Measurements from ENCODE around the gene PRSS50. TPM values are rescaled to one million over a fixed set of nuclear protein-coding genes. Genes with fewer than 3 reads are reported as not detected.
A peak's percentile ranks its signal among the peaks of the same experiment; 100 is the strongest.

The PRSS50 gene
- total RNA-seq, 1 experiment from 2014 or later, result not detected

GRCh38 chr3:46709157-46709654 lies 8.5 kb downstream of the PRSS50 start:
- Histone ChIP-seq H3K9me2 (ENCODE audit: insufficient read depth) (no peaks in the 10 kb centered on the region), H4K20me1 (ENCODE audit: insufficient read depth) (no peaks in the 10 kb centered on the region), H2AFZ (ENCODE audit: low read depth, low read length, poor library complexity, severe bottlenecking) (no peak overlapping the region), H3K9ac (ENCODE audit: low read length) (no peak overlapping the region), H3K79me2 (ENCODE audit: insufficient read depth, low read length) (no peaks in the 10 kb centered on the region), H3K27me3 (ENCODE audit: insufficient read depth, low read length) (no peaks in the 10 kb centered on the region), H3K4me2 (ENCODE audit: low read length) (no peak overlapping the region), H3K9me3 (ENCODE audit: control insufficient read depth in 1 of 2, insufficient read depth in 1 of 2, low read depth in 1 of 2, low read length in 2 of 2) (no peaks in the 10 kb centered on the region), H3K4me3 (replicated peaks in 1 of 2; ENCODE audit: low read depth in 1 of 2, low read length in 2 of 2) (no peak overlapping the region), H3K4me1 (ENCODE audit: control insufficient read depth in 1 of 2, insufficient read depth in 2 of 2, low read length in 2 of 2) (peaks cover 7 to 15% of the 10 kb centered on the region in 2 experiments; a peak in 3 of 4 replicates), H3K27ac (ENCODE audit: low read depth, low read length) (no peak overlapping the region), H3K36me3 (ENCODE audit: control insufficient read depth in 1 of 2, insufficient read depth in 2 of 2, low read length in 2 of 2) (no peaks in the 10 kb centered on the region)
- ATAC-seq (no peak), DNase-seq (ENCODE audit: low read depth, low spot score) (no peak)
- ChIA-PET RAD21 (ENCODE audit: low non-redundant PET in 1 of 2, low total read pairs in 2 of 2, uncharacterized antibody in 2 of 2, unreplicated experiment in 2 of 2) (interaction anchor here in 1 of 2 experiments (0.5 kb wide), 1 partner anchor 662 kb away, joined by 3 read pairs; no protein-coding TSS in a partner anchor), POLR2A (no interaction called here), CTCF (interaction anchor here (1.0 to 2.1 kb wide), 2 partner anchors 186 to 200 kb away, joined by 3 to 11 read pairs; no protein-coding TSS in a partner anchor)
- BruUV-seq (replicated peaks), result no TSS peak
- TF ChIP-seq EZH2 (IDR thresholded peaks at IDR 0.05) (no peak), FOSL1 (IDR thresholded peaks at IDR 0.05; ENCODE audit: low read depth) (no peak), SP1 (IDR thresholded peaks at IDR 0.05; ENCODE audit: low read depth) (no peak)
- intact Hi-C loops (cut with micrococcal nuclease), result loop anchor here (10.0 kb wide), 1 partner anchor 1076 kb away; the partner anchor contains the start of gene SMARCC1

DNA sequence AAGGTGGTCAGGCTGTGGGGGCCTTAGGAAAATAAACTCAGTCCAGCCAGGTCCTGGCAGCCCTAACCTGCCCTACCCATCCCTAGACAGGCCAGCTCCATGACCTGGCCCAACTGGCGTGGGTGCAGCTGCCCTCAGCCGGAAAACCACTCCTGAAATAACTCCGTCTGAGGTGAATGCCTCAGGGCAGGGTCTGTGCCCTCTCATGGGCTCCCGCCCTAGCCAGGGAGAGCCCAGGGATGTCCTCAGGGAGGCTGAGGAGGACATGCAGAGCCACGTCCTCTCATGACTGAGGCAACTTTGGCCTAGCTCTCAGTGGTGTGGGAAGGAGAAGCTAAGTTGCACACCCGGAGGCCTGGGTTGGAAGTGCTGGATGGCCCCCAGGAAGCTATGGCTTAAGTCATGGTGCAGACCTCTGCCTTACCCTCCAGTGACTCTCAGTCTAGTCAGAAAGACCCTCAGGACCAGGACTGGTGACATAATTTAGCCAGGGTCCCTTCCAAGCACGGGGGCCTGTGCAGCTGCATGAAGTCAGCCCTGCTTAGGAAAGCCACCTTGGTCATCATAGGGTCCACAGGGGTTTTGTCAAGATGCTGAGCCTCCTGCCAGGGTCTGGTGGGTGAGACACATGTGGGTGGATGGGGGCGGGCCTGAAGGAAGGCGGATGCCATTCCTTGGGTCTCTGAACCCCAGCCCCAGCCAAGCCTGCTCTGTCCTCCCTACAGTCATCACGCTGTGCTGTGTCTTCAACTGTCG lies 9.1 kb downstream of the PRSS50 start:
- Histone ChIP-seq H3K4me3 (replicated peaks in 1 of 2; ENCODE audit: low read depth in 1 of 2, low read length in 2 of 2) (no peak overlapping the region), H3K79me2 (ENCODE audit: insufficient read depth, low read length) (no peaks in the 10 kb centered on the region), H3K27ac (ENCODE audit: low read depth, low read length) (no peak overlapping the region), H3K36me3 (ENCODE audit: control insufficient read depth in 1 of 2, insufficient read depth in 2 of 2, low read length in 2 of 2) (no peaks in the 10 kb centered on the region), H3K27me3 (ENCODE audit: insufficient read depth, low read length) (no peaks in the 10 kb centered on the region), H4K20me1 (ENCODE audit: insufficient read depth) (no peaks in the 10 kb centered on the region), H3K4me1 (ENCODE audit: control insufficient read depth in 1 of 2, insufficient read depth in 2 of 2, low read length in 2 of 2) (peaks cover 7 to 15% of the 10 kb centered on the region in 2 experiments; a peak in 3 of 4 replicates), H3K9ac (ENCODE audit: low read length) (no peak overlapping the region), H3K4me2 (ENCODE audit: low read length) (no peak overlapping the region), H3K9me3 (ENCODE audit: control insufficient read depth in 1 of 2, insufficient read depth in 1 of 2, low read depth in 1 of 2, low read length in 2 of 2) (no peaks in the 10 kb centered on the region), H3K9me2 (ENCODE audit: insufficient read depth) (no peaks in the 10 kb centered on the region), H2AFZ (ENCODE audit: low read depth, low read length, poor library complexity, severe bottlenecking) (no peak overlapping the region)
- POLR2A ChIA-PET, result no interaction called here
- ATAC-seq (no peak), DNase-seq (ENCODE audit: low read depth, low spot score) (no peak)
- CTCF ChIA-PET, result interaction anchor here (1.0 to 2.1 kb wide), 2 partner anchors 186 to 201 kb away, joined by 3 to 11 read pairs; no protein-coding TSS in a partner anchor
- RAD21 ChIA-PET (ENCODE audit: low non-redundant PET in 1 of 2, low total read pairs in 2 of 2, uncharacterized antibody in 2 of 2, unreplicated experiment in 2 of 2), result interaction anchor here in 1 of 2 experiments (0.5 kb wide), 1 partner anchor 663 kb away, joined by 3 read pairs; no protein-coding TSS in a partner anchor
- TF ChIP-seq, protein P1, sequence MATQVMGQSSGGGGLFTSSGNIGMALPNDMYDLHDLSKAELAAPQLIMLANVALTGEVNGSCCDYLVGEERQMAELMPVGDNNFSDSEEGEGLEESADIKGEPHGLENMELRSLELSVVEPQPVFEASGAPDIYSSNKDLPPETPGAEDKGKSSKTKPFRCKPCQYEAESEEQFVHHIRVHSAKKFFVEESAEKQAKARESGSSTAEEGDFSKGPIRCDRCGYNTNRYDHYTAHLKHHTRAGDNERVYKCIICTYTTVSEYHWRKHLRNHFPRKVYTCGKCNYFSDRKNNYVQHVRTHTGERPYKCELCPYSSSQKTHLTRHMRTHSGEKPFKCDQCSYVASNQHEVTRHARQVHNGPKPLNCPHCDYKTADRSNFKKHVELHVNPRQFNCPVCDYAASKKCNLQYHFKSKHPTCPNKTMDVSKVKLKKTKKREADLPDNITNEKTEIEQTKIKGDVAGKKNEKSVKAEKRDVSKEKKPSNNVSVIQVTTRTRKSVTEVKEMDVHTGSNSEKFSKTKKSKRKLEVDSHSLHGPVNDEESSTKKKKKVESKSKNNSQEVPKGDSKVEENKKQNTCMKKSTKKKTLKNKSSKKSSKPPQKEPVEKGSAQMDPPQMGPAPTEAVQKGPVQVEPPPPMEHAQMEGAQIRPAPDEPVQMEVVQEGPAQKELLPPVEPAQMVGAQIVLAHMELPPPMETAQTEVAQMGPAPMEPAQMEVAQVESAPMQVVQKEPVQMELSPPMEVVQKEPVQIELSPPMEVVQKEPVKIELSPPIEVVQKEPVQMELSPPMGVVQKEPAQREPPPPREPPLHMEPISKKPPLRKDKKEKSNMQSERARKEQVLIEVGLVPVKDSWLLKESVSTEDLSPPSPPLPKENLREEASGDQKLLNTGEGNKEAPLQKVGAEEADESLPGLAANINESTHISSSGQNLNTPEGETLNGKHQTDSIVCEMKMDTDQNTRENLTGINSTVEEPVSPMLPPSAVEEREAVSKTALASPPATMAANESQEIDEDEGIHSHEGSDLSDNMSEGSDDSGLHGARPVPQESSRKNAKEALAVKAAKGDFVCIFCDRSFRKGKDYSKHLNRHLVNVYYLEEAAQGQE (IDR thresholded peaks at IDR 0.05; ENCODE audit: low read depth), result no peak
- TF ChIP-seq, protein P2, sequence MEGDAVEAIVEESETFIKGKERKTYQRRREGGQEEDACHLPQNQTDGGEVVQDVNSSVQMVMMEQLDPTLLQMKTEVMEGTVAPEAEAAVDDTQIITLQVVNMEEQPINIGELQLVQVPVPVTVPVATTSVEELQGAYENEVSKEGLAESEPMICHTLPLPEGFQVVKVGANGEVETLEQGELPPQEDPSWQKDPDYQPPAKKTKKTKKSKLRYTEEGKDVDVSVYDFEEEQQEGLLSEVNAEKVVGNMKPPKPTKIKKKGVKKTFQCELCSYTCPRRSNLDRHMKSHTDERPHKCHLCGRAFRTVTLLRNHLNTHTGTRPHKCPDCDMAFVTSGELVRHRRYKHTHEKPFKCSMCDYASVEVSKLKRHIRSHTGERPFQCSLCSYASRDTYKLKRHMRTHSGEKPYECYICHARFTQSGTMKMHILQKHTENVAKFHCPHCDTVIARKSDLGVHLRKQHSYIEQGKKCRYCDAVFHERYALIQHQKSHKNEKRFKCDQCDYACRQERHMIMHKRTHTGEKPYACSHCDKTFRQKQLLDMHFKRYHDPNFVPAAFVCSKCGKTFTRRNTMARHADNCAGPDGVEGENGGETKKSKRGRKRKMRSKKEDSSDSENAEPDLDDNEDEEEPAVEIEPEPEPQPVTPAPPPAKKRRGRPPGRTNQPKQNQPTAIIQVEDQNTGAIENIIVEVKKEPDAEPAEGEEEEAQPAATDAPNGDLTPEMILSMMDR (IDR thresholded peaks at IDR 0.05 in 2 of 3, conservative IDR thresholded peaks at IDR 0.05 in 1 of 3; ENCODE audit: borderline replicate concordance in 1 of 3, insufficient read depth in 1 of 3, low read depth in 2 of 3, low read length in 2 of 3), result peak in 2 of 3 experiments; percentile 11 to 18; a peak in 1 of 6 replicates
- TF ChIP-seq YY1 (IDR thresholded peaks at IDR 0.05; ENCODE audit: extremely low read depth, insufficient replicate concordance, low read depth, low read length) (no peak), ATF3 (IDR thresholded peaks at IDR 0.05) (no peak)
- intact Hi-C loops (cut with micrococcal nuclease), result loop anchor here (10.0 kb wide), 1 partner anchor 1076 kb away; the partner anchor contains the start of gene SMARCC1
- no TSS peak for BruUV-seq (replicated peaks)
